A673 (cell line): ENCODE data around the gene TMTC2. TPM values are rescaled to one million over a fixed set of nuclear protein-coding genes. Genes with fewer than 3 reads are reported as not detected.

Source experiments
- BruUV-seq: library from RNA; stranded (reverse); fragments of 400-500 nt; replicated peaks from 2 replicates; lab custom pipeline; 2021; lab: Mats Ljungman, UMichigan
- CTCF ChIA-PET: fragments of 300-600 bp; sonication (Branson Sonifier 250); formaldehyde crosslinking; loops from one replicate; lab custom pipeline; 2022; ENCODE audit warnings: antibody characterized with exemption; lab: Charles Lee
- POLR2A ChIA-PET: fragments of 300-600 bp; sonication (Branson Sonifier 250); formaldehyde crosslinking; loops from one replicate; lab custom pipeline; 2022; ENCODE audit warnings: antibody characterized with exemption; ENCODE audit not compliant: low non-redundant PET; lab: Charles Lee
- DNase-seq: peaks from one replicate; pipeline ENCODE4 v3.0.0-alpha.2; 2015; ENCODE audit warnings: low spot score
- H3K27ac ChIP-seq: fragments of 200-600 bp; sonication (generic); 2 replicates; pipeline ENCODE4 v1.5.1; 2016; ENCODE audit warnings: mixed run types, low read depth, mild to moderate bottlenecking, mixed read lengths, antibody characterized with exemption, low read length; ENCODE audit not compliant: poor library complexity, severe bottlenecking
- H3K27me3 ChIP-seq: fragments of 200-600 bp; sonication (generic); replicated peaks from 2 replicates; pipeline ENCODE4 v1.6.1; 2017; ENCODE audit warnings: mixed run types, low read depth, mild to moderate bottlenecking, mixed read lengths, antibody characterized with exemption, low read length; ENCODE audit not compliant: insufficient read depth, poor library complexity
- H3K36me3 ChIP-seq: fragments of 200-600 bp; sonication (generic); 2 replicates; pipeline ENCODE4 v1.6.1; 2016; ENCODE audit warnings: mixed run types, mild to moderate bottlenecking, mixed read lengths, antibody characterized with exemption, low read length; ENCODE audit not compliant: insufficient read depth, poor library complexity, severe bottlenecking
- H3K4me1 ChIP-seq: fragments of 200-600 bp; sonication (generic); 2 replicates; pipeline ENCODE4 v1.6.1; 2017; ENCODE audit warnings: mixed run types, mild to moderate bottlenecking, mixed read lengths, antibody characterized with exemption, low read length; ENCODE audit not compliant: insufficient read depth, poor library complexity, severe bottlenecking
- H3K4me3 ChIP-seq: fragments of 200-600 bp; sonication (generic); 2 replicates; pipeline ENCODE4 v1.5.1; 2016; ENCODE audit warnings: low read depth, mixed run types, mild to moderate bottlenecking, mixed read lengths, low read length; ENCODE audit not compliant: poor library complexity, severe bottlenecking
- H3K9me3 ChIP-seq: fragments of 200-600 bp; sonication (generic); 2 replicates; pipeline ENCODE4 v1.6.1; 2016; ENCODE audit warnings: mixed run types, low read depth, mild to moderate bottlenecking, mixed read lengths, antibody characterized with exemption, low read length; ENCODE audit not compliant: poor library complexity, severe bottlenecking
- EZH2 ChIP-seq: fragments of 200-600 bp; sonication (generic); IDR thresholded peaks from 2 replicates; pipeline ENCODE4 v1.6.1; 2017; ENCODE audit warnings: borderline replicate concordance, low read depth, mild to moderate bottlenecking, mixed read lengths, antibody characterized with exemption, low read length; ENCODE audit not compliant: poor library complexity, severe bottlenecking
- intact Hi-C: fragments of 100-400 bp; cut with micrococcal nuclease; formaldehyde crosslinking; loops from one replicate; pipeline ENCODE4 v1.10.0; 2022; ENCODE audit not compliant: unreplicated experiment
- total RNA-seq: library from RNA; stranded (reverse); gene quantifications from 2 replicates; pipeline ENCODE4 v1.2.3, GENCODE V29; 2021
- TF ChIP-seq, protein P1 (sequence below): fragments of 300-800, 200-600 bp; sonication (generic); conservative IDR thresholded peaks from 2 replicates; pipeline ENCODE4 v1.5.1; 2017; ENCODE audit warnings: low read depth, mild to moderate bottlenecking, antibody characterized with exemption, low read length, moderate library complexity, mixed read lengths

Gene TMTC2
- total RNA-seq, 1 experiment from 2014 or later, result 3.3 TPM

- intact Hi-C loops, result no loop called here
- Histone ChIP-seq H3K4me1 (no peaks in the 10 kb centered on the region), H3K4me3 (no peak overlapping the region), H3K9me3 (no peaks in the 10 kb centered on the region), H3K27ac (no peak overlapping the region), H3K36me3 (no peaks in the 10 kb centered on the region), H3K27me3 (no peaks in the 10 kb centered on the region)
- ChIA-PET POLR2A (no interaction called here), CTCF (no interaction called here)
- DNase-seq, result no peak
- no peak for TF ChIP-seq EZH2
- TF ChIP-seq, protein P1, sequence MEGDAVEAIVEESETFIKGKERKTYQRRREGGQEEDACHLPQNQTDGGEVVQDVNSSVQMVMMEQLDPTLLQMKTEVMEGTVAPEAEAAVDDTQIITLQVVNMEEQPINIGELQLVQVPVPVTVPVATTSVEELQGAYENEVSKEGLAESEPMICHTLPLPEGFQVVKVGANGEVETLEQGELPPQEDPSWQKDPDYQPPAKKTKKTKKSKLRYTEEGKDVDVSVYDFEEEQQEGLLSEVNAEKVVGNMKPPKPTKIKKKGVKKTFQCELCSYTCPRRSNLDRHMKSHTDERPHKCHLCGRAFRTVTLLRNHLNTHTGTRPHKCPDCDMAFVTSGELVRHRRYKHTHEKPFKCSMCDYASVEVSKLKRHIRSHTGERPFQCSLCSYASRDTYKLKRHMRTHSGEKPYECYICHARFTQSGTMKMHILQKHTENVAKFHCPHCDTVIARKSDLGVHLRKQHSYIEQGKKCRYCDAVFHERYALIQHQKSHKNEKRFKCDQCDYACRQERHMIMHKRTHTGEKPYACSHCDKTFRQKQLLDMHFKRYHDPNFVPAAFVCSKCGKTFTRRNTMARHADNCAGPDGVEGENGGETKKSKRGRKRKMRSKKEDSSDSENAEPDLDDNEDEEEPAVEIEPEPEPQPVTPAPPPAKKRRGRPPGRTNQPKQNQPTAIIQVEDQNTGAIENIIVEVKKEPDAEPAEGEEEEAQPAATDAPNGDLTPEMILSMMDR, result no peak
- no TSS peak for BruUV-seq
These were observed 359.3 kb downstream of the TMTC2 start for GRCh38 chr12:83046019-83046418.

DNA sequence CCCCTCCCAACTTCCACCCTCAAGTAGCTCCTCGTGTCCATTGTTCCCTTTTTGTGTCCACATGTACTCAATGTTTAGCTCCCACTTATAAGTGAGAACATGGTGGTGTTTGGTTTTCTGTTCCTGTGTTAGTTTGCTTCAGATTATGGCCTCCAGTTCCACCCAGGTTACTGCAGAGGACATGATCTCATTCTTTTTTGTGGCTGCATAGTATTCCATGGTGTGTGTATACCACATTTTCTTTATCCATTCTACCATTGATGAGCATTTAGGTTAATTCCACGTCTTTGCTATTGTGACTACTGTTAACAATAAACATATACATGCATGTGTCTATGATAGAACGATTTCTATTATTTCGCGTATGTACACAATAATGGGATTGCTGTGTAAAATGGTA lies 362.6 kb downstream of the TMTC2 start:
- ChIA-PET CTCF (no interaction called here), POLR2A (no interaction called here)
- Histone ChIP-seq H3K36me3 (no peaks in the 10 kb centered on the region), H3K27ac (no peak overlapping the region), H3K4me1 (no peaks in the 10 kb centered on the region), H3K9me3 (no peaks in the 10 kb centered on the region), H3K4me3 (no peak overlapping the region), H3K27me3 (no peaks in the 10 kb centered on the region)
- intact Hi-C loops, result no loop called here
- TF ChIP-seq, protein P1, result no peak
- no peak for TF ChIP-seq EZH2
- DNase-seq, result no peak
- no TSS peak for BruUV-seq

DNA sequence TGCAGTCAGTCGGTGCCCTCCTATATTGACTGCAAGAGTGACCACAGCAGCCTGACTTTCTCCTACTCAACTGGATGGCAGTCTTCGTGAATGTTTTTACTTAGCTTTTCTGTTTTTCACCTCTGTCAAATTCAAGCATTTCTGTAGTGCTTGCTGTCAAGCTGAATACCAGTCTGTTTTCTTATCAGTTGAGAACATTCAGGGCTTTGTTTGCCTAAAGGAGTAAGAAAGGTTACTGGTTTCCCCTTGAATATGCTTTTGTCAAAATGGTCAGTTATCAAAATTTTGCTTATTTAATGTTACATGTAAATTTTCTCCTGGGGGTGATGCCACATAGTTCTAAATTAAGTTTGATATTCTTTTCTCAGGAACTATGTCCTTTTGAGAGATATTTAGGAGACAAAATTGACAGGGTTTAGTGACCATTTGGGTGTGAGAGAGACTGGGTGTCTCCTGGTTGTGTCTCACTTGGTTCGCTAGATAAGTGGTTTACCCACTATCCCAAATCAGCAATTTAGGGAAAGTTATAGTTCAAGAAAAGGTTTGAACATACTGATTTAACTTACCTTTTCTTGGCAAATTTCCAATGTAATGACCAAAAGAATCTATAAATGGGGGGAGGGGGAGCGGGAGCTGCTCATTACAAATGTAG lies 366.3 kb downstream of the TMTC2 start:
- Histone ChIP-seq H3K4me3 (no peak overlapping the region), H3K36me3 (no peaks in the 10 kb centered on the region), H3K4me1 (no peaks in the 10 kb centered on the region), H3K9me3 (no peaks in the 10 kb centered on the region), H3K27ac (no peak overlapping the region), H3K27me3 (no peaks in the 10 kb centered on the region)
- ChIA-PET POLR2A (no interaction called here), CTCF (no interaction called here)
- DNase-seq, result no peak
- no TSS peak for BruUV-seq
- TF ChIP-seq, protein P1, result no peak
- intact Hi-C loops, result no loop called here
